HepG2 (cell line): ENCODE data around the gene RNGTT. TPM values are rescaled to one million over a fixed set of nuclear protein-coding genes. Genes with fewer than 3 reads are reported as not detected.

Source experiments
- ATAC-seq: fragments of 200-7000 bp; cut with Tn5 transposase; 3 replicates; pipeline ENCODE4 v1.9.1; 2020; ENCODE audit warnings: mild to moderate bottlenecking, moderate library complexity
- BruUV-seq: library from RNA; stranded (reverse); fragments of 400-500 nt; replicated peaks from 2 replicates; lab custom pipeline; 2021; lab: Mats Ljungman, UMichigan
- CTCF ChIA-PET: fragments of 300-600 bp; formaldehyde crosslinking; extraction: SDS; loops from one replicate; lab custom pipeline; 2021; ENCODE audit warnings: low total read pairs, inconsistent platforms, low intra/inter-chr PET ratio; lab: Yijun Ruan, JAX
- POLR2A ChIA-PET: fragments of 350-600 bp; sonication (Branson Sonifier 250); formaldehyde crosslinking; loops from one replicate; lab custom pipeline; 2020; ENCODE audit warnings: antibody characterized with exemption, inconsistent platforms; lab: Yijun Ruan, JAX
- DNase-seq: peaks from one replicate; pipeline ENCODE4 v3.0.0-alpha.2; 2015; ENCODE audit warnings: low spot score
- FAIRE-seq: peaks from 3 replicates; lab custom pipeline; 2011; peaks lifted over from hg19 to GRCh38; lab: Jason Lieb, UNC
- H2AFZ ChIP-seq: one replicate; pipeline ENCODE4 v1.6.1; 2011; ENCODE audit warnings: low read length, inconsistent platforms
- H3K27ac ChIP-seq: fragments of 300-600 bp; 3 replicates; pipeline ENCODE4 v1.8.0; 2011; ENCODE audit warnings: mixed run types, mild to moderate bottlenecking, mixed read lengths, low read length, inconsistent platforms; ENCODE audit not compliant: insufficient read depth; ENCODE audit errors: extremely low read length
- H3K27me3 ChIP-seq, 2 experiments: fragments of 200-600 bp in 1 of 2; 2 replicates in 1 of 2; 3 replicates in 1 of 2; pipeline versions ENCODE4 v1.6.0 to v1.8.0; 2011; ENCODE audit warnings: low read length in 2 of 2, mild to moderate bottlenecking in 2 of 2, moderate library complexity in 2 of 2, inconsistent platforms in 1 of 2; ENCODE audit not compliant: insufficient read depth in 2 of 2, control insufficient read depth in 1 of 2
- H3K36me3 ChIP-seq, 2 experiments: fragments of 200-600 bp in 1 of 2; replicated peaks in 1 of 2; 2 replicates in 1 of 2; 3 replicates in 1 of 2; pipeline versions ENCODE4 v1.5.1 to v1.8.0; 2011; ENCODE audit warnings: low read length in 2 of 2, inconsistent platforms in 1 of 2; ENCODE audit not compliant: insufficient read depth in 2 of 2, control insufficient read depth in 1 of 2
- H3K4me1 ChIP-seq: 2 replicates; pipeline ENCODE4 v1.5.1; 2012; ENCODE audit warnings: low read length, inconsistent platforms; ENCODE audit not compliant: insufficient read depth
- H3K4me2 ChIP-seq: 2 replicates; pipeline ENCODE4 v1.6.0; 2011; ENCODE audit warnings: low read depth, low read length, inconsistent platforms
- H3K4me3 ChIP-seq, 3 experiments: fragments of 200-600 bp in 1 of 3; sonication (generic), shearing (Covaris generic) in 1 of 3; replicated peaks in 1 of 3; 2 replicates each; pipeline ENCODE4 v1.5.1; 2011 to 2016; ENCODE audit warnings: low read length in 3 of 3, inconsistent platforms in 2 of 3, low read depth in 2 of 3, mild to moderate bottlenecking in 2 of 3, control low read depth in 1 of 3, mixed read lengths in 1 of 3; ENCODE audit not compliant: insufficient read depth in 1 of 3
- H3K79me2 ChIP-seq: one replicate; pipeline ENCODE4 v1.6.1; 2011; ENCODE audit warnings: low read length, inconsistent platforms; ENCODE audit not compliant: insufficient read depth
- H3K9ac ChIP-seq: 2 replicates; pipeline ENCODE4 v1.6.0; 2011; ENCODE audit warnings: mild to moderate bottlenecking, low read depth, low read length, inconsistent platforms; ENCODE audit not compliant: insufficient read depth
- H3K9me3 ChIP-seq: 2 replicates; pipeline ENCODE4 v1.5.1; 2012; ENCODE audit warnings: mild to moderate bottlenecking, low read length
- H4K20me1 ChIP-seq: 2 replicates; pipeline ENCODE4 v1.6.0; 2011; ENCODE audit warnings: inconsistent platforms, mild to moderate bottlenecking, low read length, moderate library complexity; ENCODE audit not compliant: insufficient read depth
- RBFOX2 ChIP-seq: fragments of 200-400 bp; formaldehyde crosslinking; IDR thresholded peaks from 2 replicates; pipeline ENCODE4 v1.6.1; 2017; ENCODE audit warnings: low read depth, mild to moderate bottlenecking, low read length
- ZNF274 ChIP-seq: sonication (generic); formaldehyde crosslinking; IDR thresholded peaks from 2 replicates; pipeline ENCODE4 v1.5.1; 2020; ENCODE audit warnings: mild to moderate bottlenecking, missing genetic modification reagents
- ZNF660 ChIP-seq: sonication (generic); formaldehyde crosslinking; IDR thresholded peaks from 2 replicates; pipeline ENCODE4 v1.5.1; 2020; ENCODE audit warnings: mild to moderate bottlenecking, low read depth, missing genetic modification reagents, borderline replicate concordance
- ZNF746 ChIP-seq: sonication (generic); formaldehyde crosslinking; IDR thresholded peaks from 2 replicates; pipeline ENCODE4 v1.8.0; 2022; ENCODE audit warnings: mild to moderate bottlenecking, missing genetic modification reagents
- WGBS: methylation state at CpG from one replicate; pipeline ENCODE4 v1.1.6; 2017; ENCODE audit warnings: low lambda C conversion rate; 5-methylcytosine and 5-hydroxymethylcytosine counted together
- in situ Hi-C: cut with HindIII; loops from 2 replicates; pipeline ENCODE4 v1.10.0; 2017; ENCODE audit warnings: low pct_unique_long_range_greater_than_20kb; ENCODE audit not compliant: extremely low pct_ligation_motif_present
- intact Hi-C: fragments of 100-400 bp; cut with micrococcal nuclease; formaldehyde crosslinking; loops from one replicate; pipeline ENCODE4 v1.10.0; 2022; ENCODE audit not compliant: unreplicated experiment
- polyA plus RNA-seq, 8 experiments: library from polyadenylated mRNA; depleted of rRNA in 3 of 8; stranded (reverse) in 7 of 8; unstranded in 1 of 8; fragments of >200 nt; fragmentation: Illumina TruSeq in 4 of 8; extraction: Trizol in 4 of 8; gene quantifications; 2 replicates each; pipeline versions ENCODE4 v1.2.1 to v1.2.3, GENCODE V29; 2011 to 2016; ENCODE audit warnings: low read depth in 4 of 8, missing spikeins in 1 of 8, mixed read lengths in 1 of 8; ENCODE audit not compliant: insufficient read depth in 1 of 8
- total RNA-seq, 5 experiments: library from RNA; depleted of rRNA; stranded (reverse); fragments of >200 nt; fragmentation: Illumina TruSeq; extraction: Trizol; gene quantifications; 2 replicates each; pipeline ENCODE4 v1.2.3, GENCODE V29; 2016; ENCODE audit warnings: low read depth in 1 of 5
- TF ChIP-seq, protein P1 (sequence below): sonication (generic); formaldehyde crosslinking; IDR thresholded peaks from 2 replicates; pipeline ENCODE4 v1.5.0; 2020; ENCODE audit warnings: mild to moderate bottlenecking, missing genetic modification reagents, moderate library complexity
- TF ChIP-seq, protein P2 (sequence below): sonication (generic); formaldehyde crosslinking; IDR thresholded peaks from 2 replicates; pipeline ENCODE4 v1.8.0; 2022; ENCODE audit warnings: missing genetic modification reagents, mild to moderate bottlenecking, inconsistent platforms, borderline replicate concordance
- TF ChIP-seq, protein P3 (sequence below): fragments of 450-650 bp; IDR thresholded peaks from 2 replicates; pipeline ENCODE4 v1.6.1; 2017; ENCODE audit warnings: mild to moderate bottlenecking

The RNGTT gene
- total and polyA plus RNA-seq, 2 of the 13 experiments (the other 11 are each of a cell fraction or from before 2014, with no cell fraction given): 6.0 to 22.6 TPM

DNA sequence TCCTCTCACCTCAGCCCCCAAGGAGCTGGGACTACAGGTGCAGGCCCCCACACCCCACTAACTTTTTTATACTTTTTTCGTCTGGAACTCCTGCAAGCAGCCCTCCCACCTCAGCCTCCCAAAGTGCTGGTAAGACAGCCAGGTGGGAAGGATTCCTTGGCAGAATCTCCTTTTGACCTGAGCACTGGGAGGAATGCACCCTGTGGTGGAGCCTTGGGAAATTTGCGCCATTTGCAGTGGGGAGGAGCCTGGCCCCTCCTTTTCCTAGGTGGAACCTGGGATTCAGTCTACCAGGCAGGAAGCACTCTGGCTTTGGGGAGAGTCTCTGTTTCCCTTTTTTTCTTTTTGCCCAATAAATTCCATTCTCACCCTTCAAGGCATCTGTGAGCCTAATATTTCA, 2.3 kb upstream of the RNGTT start (continued):
- TF ChIP-seq, protein P1, sequence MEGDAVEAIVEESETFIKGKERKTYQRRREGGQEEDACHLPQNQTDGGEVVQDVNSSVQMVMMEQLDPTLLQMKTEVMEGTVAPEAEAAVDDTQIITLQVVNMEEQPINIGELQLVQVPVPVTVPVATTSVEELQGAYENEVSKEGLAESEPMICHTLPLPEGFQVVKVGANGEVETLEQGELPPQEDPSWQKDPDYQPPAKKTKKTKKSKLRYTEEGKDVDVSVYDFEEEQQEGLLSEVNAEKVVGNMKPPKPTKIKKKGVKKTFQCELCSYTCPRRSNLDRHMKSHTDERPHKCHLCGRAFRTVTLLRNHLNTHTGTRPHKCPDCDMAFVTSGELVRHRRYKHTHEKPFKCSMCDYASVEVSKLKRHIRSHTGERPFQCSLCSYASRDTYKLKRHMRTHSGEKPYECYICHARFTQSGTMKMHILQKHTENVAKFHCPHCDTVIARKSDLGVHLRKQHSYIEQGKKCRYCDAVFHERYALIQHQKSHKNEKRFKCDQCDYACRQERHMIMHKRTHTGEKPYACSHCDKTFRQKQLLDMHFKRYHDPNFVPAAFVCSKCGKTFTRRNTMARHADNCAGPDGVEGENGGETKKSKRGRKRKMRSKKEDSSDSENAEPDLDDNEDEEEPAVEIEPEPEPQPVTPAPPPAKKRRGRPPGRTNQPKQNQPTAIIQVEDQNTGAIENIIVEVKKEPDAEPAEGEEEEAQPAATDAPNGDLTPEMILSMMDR (CRISPR knock-in tag): no peak
- TF ChIP-seq, protein P2, sequence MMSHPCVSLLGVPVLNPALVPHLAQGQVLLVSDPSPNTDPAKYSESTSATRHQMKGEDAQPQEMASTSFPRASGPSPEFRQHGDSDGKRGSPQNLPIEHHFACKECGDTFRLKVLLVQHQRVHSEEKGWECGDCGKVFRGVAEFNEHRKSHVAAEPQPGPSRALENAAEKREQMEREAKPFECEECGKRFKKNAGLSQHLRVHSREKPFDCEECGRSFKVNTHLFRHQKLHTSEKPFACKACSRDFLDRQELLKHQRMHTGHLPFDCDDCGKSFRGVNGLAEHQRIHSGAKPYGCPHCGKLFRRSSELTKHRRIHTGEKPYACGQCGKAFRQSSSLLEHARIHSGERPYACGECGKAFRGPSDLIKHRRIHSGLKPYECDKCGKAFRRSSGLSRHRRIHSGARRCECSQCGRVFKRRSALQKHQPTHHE: no peak
- TF ChIP-seq ZNF660 (CRISPR knock-in tag): no peak
- TF ChIP-seq, all 625 proteins: peak for 0

GRCh38 chr6:88964509-88964908, 1.1 kb upstream of the RNGTT start:
- H3K79me2 ChIP-seq: peaks cover 46% of the 10 kb centered on the region
- no peak for ATAC-seq
- peak overlapping the region; percentile 79 for H3K27ac ChIP-seq
- intact Hi-C loops: no loop called here
- H4K20me1 ChIP-seq: no peaks in the 10 kb centered on the region
- ChIA-PET CTCF (no interaction called here), POLR2A (interaction anchor here (1.2 kb wide), 1 partner anchor 8 kb away, joined by 3 read pairs; no protein-coding TSS in a partner anchor)
- no peak overlapping the region for H2AFZ ChIP-seq
- TF ChIP-seq ZNF746 (CRISPR knock-in tag) (no peak), RBFOX2 (peak; percentile 39; the same call in 1 of the 2 replicates), ZNF274 (CRISPR knock-in tag) (no peak)
- TF ChIP-seq, protein P3, sequence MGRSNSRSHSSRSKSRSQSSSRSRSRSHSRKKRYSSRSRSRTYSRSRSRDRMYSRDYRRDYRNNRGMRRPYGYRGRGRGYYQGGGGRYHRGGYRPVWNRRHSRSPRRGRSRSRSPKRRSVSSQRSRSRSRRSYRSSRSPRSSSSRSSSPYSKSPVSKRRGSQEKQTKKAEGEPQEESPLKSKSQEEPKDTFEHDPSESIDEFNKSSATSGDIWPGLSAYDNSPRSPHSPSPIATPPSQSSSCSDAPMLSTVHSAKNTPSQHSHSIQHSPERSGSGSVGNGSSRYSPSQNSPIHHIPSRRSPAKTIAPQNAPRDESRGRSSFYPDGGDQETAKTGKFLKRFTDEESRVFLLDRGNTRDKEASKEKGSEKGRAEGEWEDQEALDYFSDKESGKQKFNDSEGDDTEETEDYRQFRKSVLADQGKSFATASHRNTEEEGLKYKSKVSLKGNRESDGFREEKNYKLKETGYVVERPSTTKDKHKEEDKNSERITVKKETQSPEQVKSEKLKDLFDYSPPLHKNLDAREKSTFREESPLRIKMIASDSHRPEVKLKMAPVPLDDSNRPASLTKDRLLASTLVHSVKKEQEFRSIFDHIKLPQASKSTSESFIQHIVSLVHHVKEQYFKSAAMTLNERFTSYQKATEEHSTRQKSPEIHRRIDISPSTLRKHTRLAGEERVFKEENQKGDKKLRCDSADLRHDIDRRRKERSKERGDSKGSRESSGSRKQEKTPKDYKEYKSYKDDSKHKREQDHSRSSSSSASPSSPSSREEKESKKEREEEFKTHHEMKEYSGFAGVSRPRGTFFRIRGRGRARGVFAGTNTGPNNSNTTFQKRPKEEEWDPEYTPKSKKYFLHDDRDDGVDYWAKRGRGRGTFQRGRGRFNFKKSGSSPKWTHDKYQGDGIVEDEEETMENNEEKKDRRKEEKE: no peak
- BruUV-seq: no TSS peak
- no peak for DNase-seq
- peaks cover 0 to 2% of the 10 kb centered on the region in 2 experiments; a peak in 1 of 5 replicates for H3K36me3 ChIP-seq
- H3K4me2 ChIP-seq: peak overlapping the region; percentile 80
- in situ Hi-C loops: no loop called here
- WGBS: 3% methylated on average over 4 of the region's 5 CpGs
- peak overlapping the region; percentile 73 to 86 (median 74) for H3K4me3 ChIP-seq
- no peaks in the 10 kb centered on the region for H3K9me3 ChIP-seq
- H3K9ac ChIP-seq: peak overlapping the region; percentile 87
- no peak for FAIRE-seq
- H3K4me1 ChIP-seq: peaks cover 73% of the 10 kb centered on the region
- no peaks in the 10 kb centered on the region; a peak in 1 of 5 replicates for H3K27me3 ChIP-seq
